HAP-1 (cell line): ENCODE results near the gene MID1.

Experiments used
- DNase-seq, 2 experiments: peaks; one replicate each; pipeline ENCODE4 v3.0.0-alpha.2; 2016 to 2020; ENCODE audit warnings: low spot score in 2 of 2
- H3K27me3 ChIP-seq: fragments of 250-450 bp; sonication (Bioruptor Pico); 2 replicates; pipeline ENCODE4 v1.5.1; 2020; ENCODE audit warnings: low read depth, mild to moderate bottlenecking, moderate library complexity
- H3K36me3 ChIP-seq: fragments of 250-450 bp; sonication (Bioruptor Pico); replicated peaks from 2 replicates; pipeline ENCODE4 v1.5.1; 2020; ENCODE audit warnings: mild to moderate bottlenecking
- H3K4me1 ChIP-seq: fragments of 250-450 bp; sonication (Bioruptor Pico); 2 replicates; pipeline ENCODE4 v1.5.1; 2020; ENCODE audit warnings: mild to moderate bottlenecking
- H3K4me3 ChIP-seq: fragments of 250-450 bp; sonication (Bioruptor Pico); 2 replicates; pipeline ENCODE4 v1.5.1; 2020; ENCODE audit warnings: mild to moderate bottlenecking, moderate library complexity
- H3K9me3 ChIP-seq: fragments of 250-450 bp; sonication (Bioruptor Pico); 2 replicates; pipeline ENCODE4 v1.5.1; 2020; ENCODE audit warnings: mild to moderate bottlenecking, moderate library complexity
- in situ Hi-C: fragments of 300-500 bp; cut with MboI; formaldehyde crosslinking; loops from 3 replicates; pipeline ENCODE4 v1.14.3; 2020; ENCODE audit warnings: low sequenced_read_pairs, inconsistent platforms, mixed read lengths

The MID1 gene

GRCh38 chrX:10444204-10444603 lies 176.2 kb downstream of the MID1 start:
- in situ Hi-C loops: no loop called here
- Histone ChIP-seq H3K27me3 (no peaks in the 10 kb centered on the region), H3K4me1 (peaks cover 6% of the 10 kb centered on the region), H3K9me3 (no peaks in the 10 kb centered on the region), H3K36me3 (no peaks in the 10 kb centered on the region; the same call in 1 of the 2 replicates), H3K4me3 (no peak overlapping the region)
- DNase-seq: peak in 1 of 2 experiments; percentile 37

GRCh38 chrX:10441464-10441863 lies 178.9 kb downstream of the MID1 start:
- Histone ChIP-seq H3K4me3 (no peak overlapping the region), H3K4me1 (peaks cover 6% of the 10 kb centered on the region), H3K27me3 (no peaks in the 10 kb centered on the region), H3K36me3 (no peaks in the 10 kb centered on the region), H3K9me3 (no peaks in the 10 kb centered on the region)
- DNase-seq: no peak
- in situ Hi-C loops: no loop called here

GRCh38 chrX:10433296-10433965 lies 187.0 kb downstream of the MID1 start:
- no peak for DNase-seq
- Histone ChIP-seq H3K27me3 (no peaks in the 10 kb centered on the region), H3K4me1 (no peaks in the 10 kb centered on the region), H3K36me3 (no peaks in the 10 kb centered on the region), H3K9me3 (no peaks in the 10 kb centered on the region), H3K4me3 (no peak overlapping the region)
- in situ Hi-C loops: no loop called here

- no peak overlapping the region for H3K4me3 ChIP-seq
- in situ Hi-C loops: no loop called here
- no peaks in the 10 kb centered on the region for H3K9me3 ChIP-seq
- no peaks in the 10 kb centered on the region for H3K4me1 ChIP-seq
- no peaks in the 10 kb centered on the region for H3K27me3 ChIP-seq
- no peaks in the 10 kb centered on the region for H3K36me3 ChIP-seq
- no peak for DNase-seq
Observed at GRCh38 chrX:10429908-10430307, 190.5 kb downstream of the MID1 start.

- Histone ChIP-seq H3K9me3 (no peaks in the 10 kb centered on the region), H3K4me3 (no peak overlapping the region), H3K36me3 (no peaks in the 10 kb centered on the region), H3K4me1 (no peaks in the 10 kb centered on the region), H3K27me3 (no peaks in the 10 kb centered on the region)
- in situ Hi-C loops: no loop called here
- DNase-seq: no peak
Observed at GRCh38 chrX:10427249-10427648, 193.1 kb downstream of the MID1 start.

- H3K27me3 ChIP-seq: no peaks in the 10 kb centered on the region
- no peaks in the 10 kb centered on the region for H3K36me3 ChIP-seq
- H3K4me1 ChIP-seq: no peaks in the 10 kb centered on the region
- DNase-seq: no peak
- no peaks in the 10 kb centered on the region for H3K9me3 ChIP-seq
- in situ Hi-C loops: no loop called here
- H3K4me3 ChIP-seq: no peak overlapping the region
Observed at GRCh38 chrX:10423716-10424115, 196.7 kb downstream of the MID1 start.

GRCh38 chrX:10420134-10420533 lies 200.3 kb downstream of the MID1 start:
- no peak for DNase-seq
- in situ Hi-C loops: no loop called here
- no peaks in the 10 kb centered on the region for H3K27me3 ChIP-seq

GRCh38 chrX:10416424-10416823 lies 204.0 kb downstream of the MID1 start:
- Histone ChIP-seq H3K27me3 (no peaks in the 10 kb centered on the region), H3K4me1 (peaks cover 15% of the 10 kb centered on the region), H3K36me3 (no peaks in the 10 kb centered on the region), H3K9me3 (no peaks in the 10 kb centered on the region), H3K4me3 (no peak overlapping the region)
- in situ Hi-C loops: no loop called here
- no peak for DNase-seq

More at GRCh38 chrX:10420134-10420533, 200.3 kb downstream of the MID1 start:
- Histone ChIP-seq H3K9me3 (no peaks in the 10 kb centered on the region), H3K4me3 (no peak overlapping the region), H3K4me1 (no peaks in the 10 kb centered on the region), H3K36me3 (no peaks in the 10 kb centered on the region)

- H3K27me3 ChIP-seq: no peaks in the 10 kb centered on the region
- no peak overlapping the region for H3K4me3 ChIP-seq
- no peak for DNase-seq
- peaks cover 15% of the 10 kb centered on the region for H3K4me1 ChIP-seq
- no peaks in the 10 kb centered on the region for H3K9me3 ChIP-seq
- no peaks in the 10 kb centered on the region for H3K36me3 ChIP-seq
- in situ Hi-C loops: no loop called here
Observed at GRCh38 chrX:10415306-10416001, 204.9 kb downstream of the MID1 start.

GRCh38 chrX:10414862-10415261 lies 205.5 kb downstream of the MID1 start:
- Histone ChIP-seq H3K4me1 (peaks cover 15% of the 10 kb centered on the region), H3K4me3 (no peak overlapping the region)

GRCh38 chrX:10414156-10414824 lies 206.1 kb downstream of the MID1 start:
- no peaks in the 10 kb centered on the region for H3K27me3 ChIP-seq
- no peaks in the 10 kb centered on the region for H3K36me3 ChIP-seq
- H3K4me1 ChIP-seq: peaks cover 15% of the 10 kb centered on the region
- in situ Hi-C loops: no loop called here
- H3K9me3 ChIP-seq: no peaks in the 10 kb centered on the region
- no peak overlapping the region for H3K4me3 ChIP-seq
- peak; percentile 74 to 80 for DNase-seq

More at GRCh38 chrX:10414862-10415261, 205.5 kb downstream of the MID1 start:
- H3K36me3 ChIP-seq: no peaks in the 10 kb centered on the region
- H3K27me3 ChIP-seq: no peaks in the 10 kb centered on the region
- DNase-seq: no peak
- in situ Hi-C loops: no loop called here
- no peaks in the 10 kb centered on the region for H3K9me3 ChIP-seq

GRCh38 chrX:10404436-10404835 lies 215.9 kb downstream of the MID1 start:
- Histone ChIP-seq H3K4me3 (no peak overlapping the region), H3K27me3 (no peaks in the 10 kb centered on the region), H3K36me3 (no peaks in the 10 kb centered on the region), H3K9me3 (no peaks in the 10 kb centered on the region), H3K4me1 (no peaks in the 10 kb centered on the region)
- DNase-seq: no peak
- in situ Hi-C loops: no loop called here

- in situ Hi-C loops: no loop called here
- no peak overlapping the region for H3K4me3 ChIP-seq
- no peaks in the 10 kb centered on the region for H3K36me3 ChIP-seq
- H3K4me1 ChIP-seq: peaks cover 18% of the 10 kb centered on the region
- no peaks in the 10 kb centered on the region for H3K9me3 ChIP-seq
- no peaks in the 10 kb centered on the region for H3K27me3 ChIP-seq
- DNase-seq: no peak
Observed at GRCh38 chrX:10401239-10401638, 219.1 kb downstream of the MID1 start.
